Activated T-helper 2 cell treated with anti-CD3 and anti-CD28 coated beads, Interferon-gamma antibody, Interleukin-2, Interleukin-4, amounts not matched to agents 10 μg/mL and 5 μg/mL and 100 μg/mL, durations not matched to agents 14 hours and 24 hours and 36 hours (primary cell): Measurements from ENCODE around the gene FAM222A. TPM values are rescaled to one million over a fixed set of nuclear protein-coding genes. Genes with fewer than 3 reads are reported as not detected.

Source experiments
- DNase-seq: peaks from one replicate; pipeline ENCODE4 v3.0.0; 2021; ENCODE audit warnings: low spot score
- H3K27ac Mint-ChIP-seq: one replicate; pipeline ENCODE4 v1.8.0; 2021; ENCODE audit warnings: mixed read lengths
- H3K27me3 Mint-ChIP-seq: one replicate; pipeline ENCODE4 v1.8.0; 2021; ENCODE audit warnings: low read depth, mixed read lengths
- H3K36me3 Mint-ChIP-seq: one replicate; pipeline ENCODE4 v1.8.0; 2021; ENCODE audit warnings: low read depth, mixed read lengths
- H3K4me1 Mint-ChIP-seq: one replicate; pipeline ENCODE4 v1.8.0; 2021; ENCODE audit warnings: low read depth, mixed read lengths
- H3K4me3 Mint-ChIP-seq: one replicate; pipeline ENCODE4 v1.8.0; 2021; ENCODE audit warnings: low read depth, mild to moderate bottlenecking, moderate library complexity, mixed read lengths
- H3K9me3 Mint-ChIP-seq: one replicate; pipeline ENCODE4 v1.8.0; 2021; ENCODE audit warnings: mixed read lengths
- intact Hi-C: fragments of 100-400 bp; cut with micrococcal nuclease; formaldehyde crosslinking; loops from one replicate; pipeline ENCODE4 v1.15.1; 2023
- total RNA-seq: library from RNA; stranded (reverse); gene quantifications from 2 replicates; pipeline ENCODE4 v1.2.3, GENCODE V29; 2022

Gene FAM222A
- total RNA-seq, 1 donor from 2014 or later: 1.6 TPM

GRCh38 chr12:109741970-109742703 is 28.5 kb downstream of the FAM222A start:
- no peaks in the 10 kb centered on the region for H3K9me3 Mint-ChIP-seq

GRCh38 chr12:109743076-109743910 is 29.7 kb downstream of the FAM222A start:
- Mint-ChIP-seq H3K36me3 (no peaks in the 10 kb centered on the region), H3K4me3 (no peak overlapping the region), H3K27ac (no peak overlapping the region), H3K27me3 (peaks cover 7% of the 10 kb centered on the region), H3K4me1 (no peaks in the 10 kb centered on the region), H3K9me3 (no peaks in the 10 kb centered on the region)
- intact Hi-C loops: no loop called here
- no peak for DNase-seq

More at GRCh38 chr12:109741970-109742703, 28.5 kb downstream of the FAM222A start:
- Mint-ChIP-seq H3K27ac (no peak overlapping the region), H3K36me3 (no peaks in the 10 kb centered on the region), H3K4me3 (no peak overlapping the region), H3K4me1 (no peaks in the 10 kb centered on the region), H3K27me3 (peaks cover 3% of the 10 kb centered on the region)
- intact Hi-C loops: no loop called here
- no peak for DNase-seq

GRCh38 chr12:109744026-109744425 is 30.4 kb downstream of the FAM222A start:
- intact Hi-C loops: no loop called here
- no peak for DNase-seq
- Mint-ChIP-seq H3K27me3 (peaks cover 7% of the 10 kb centered on the region), H3K4me1 (no peaks in the 10 kb centered on the region), H3K4me3 (no peak overlapping the region), H3K36me3 (no peaks in the 10 kb centered on the region), H3K9me3 (no peaks in the 10 kb centered on the region), H3K27ac (no peak overlapping the region)

- Mint-ChIP-seq H3K4me3 (no peak overlapping the region), H3K9me3 (no peaks in the 10 kb centered on the region), H3K4me1 (no peaks in the 10 kb centered on the region), H3K27me3 (peaks cover 11% of the 10 kb centered on the region), H3K27ac (no peak overlapping the region), H3K36me3 (no peaks in the 10 kb centered on the region)
- intact Hi-C loops: no loop called here
- no peak for DNase-seq
Observed at GRCh38 chr12:109744986-109745942, 31.6 kb downstream of the FAM222A start.

- no peak for DNase-seq
- intact Hi-C loops: no loop called here
Observed at GRCh38 chr12:109752117-109753053, 38.8 kb downstream of the FAM222A start.

GRCh38 chr12:109753054-109753401 is 39.4 kb downstream of the FAM222A start:
- intact Hi-C loops: no loop called here
- H3K27ac Mint-ChIP-seq: no peak overlapping the region
- no peak for DNase-seq
- no peak overlapping the region for H3K4me3 Mint-ChIP-seq
- H3K27me3 Mint-ChIP-seq: peaks cover 16% of the 10 kb centered on the region
- H3K9me3 Mint-ChIP-seq: peaks cover 16% of the 10 kb centered on the region
- no peaks in the 10 kb centered on the region for H3K36me3 Mint-ChIP-seq
- no peaks in the 10 kb centered on the region for H3K4me1 Mint-ChIP-seq

More at GRCh38 chr12:109752117-109753053, 38.8 kb downstream of the FAM222A start:
- Mint-ChIP-seq H3K36me3 (no peaks in the 10 kb centered on the region), H3K9me3 (peaks cover 16% of the 10 kb centered on the region), H3K27me3 (peaks cover 18% of the 10 kb centered on the region), H3K4me1 (no peaks in the 10 kb centered on the region), H3K27ac (no peak overlapping the region), H3K4me3 (no peak overlapping the region)

GRCh38 chr12:109753959-109754358 is 40.3 kb downstream of the FAM222A start:
- intact Hi-C loops: no loop called here
- H3K4me3 Mint-ChIP-seq: no peak overlapping the region
- H3K9me3 Mint-ChIP-seq: peaks cover 16% of the 10 kb centered on the region
- no peak for DNase-seq
- H3K4me1 Mint-ChIP-seq: no peaks in the 10 kb centered on the region
- H3K36me3 Mint-ChIP-seq: no peaks in the 10 kb centered on the region
- peaks cover 16% of the 10 kb centered on the region for H3K27me3 Mint-ChIP-seq
- H3K27ac Mint-ChIP-seq: no peak overlapping the region

- H3K27ac Mint-ChIP-seq: no peak overlapping the region
- intact Hi-C loops: no loop called here
- no peaks in the 10 kb centered on the region for H3K36me3 Mint-ChIP-seq
- H3K9me3 Mint-ChIP-seq: peaks cover 16% of the 10 kb centered on the region
- H3K4me1 Mint-ChIP-seq: no peaks in the 10 kb centered on the region
- no peak for DNase-seq
- no peak overlapping the region for H3K4me3 Mint-ChIP-seq
- peaks cover 2% of the 10 kb centered on the region for H3K27me3 Mint-ChIP-seq
Observed at GRCh38 chr12:109756457-109756856, 42.8 kb downstream of the FAM222A start.

- DNase-seq: no peak
- no peaks in the 10 kb centered on the region for H3K36me3 Mint-ChIP-seq
- H3K9me3 Mint-ChIP-seq: peaks cover 16% of the 10 kb centered on the region
- no peaks in the 10 kb centered on the region for H3K4me1 Mint-ChIP-seq
- intact Hi-C loops: no loop called here
- H3K27me3 Mint-ChIP-seq: peaks cover 2% of the 10 kb centered on the region
- H3K27ac Mint-ChIP-seq: no peak overlapping the region
- H3K4me3 Mint-ChIP-seq: no peak overlapping the region
Observed at GRCh38 chr12:109757671-109758265, 44.1 kb downstream of the FAM222A start.

GRCh38 chr12:109758426-109759420 is 45.1 kb downstream of the FAM222A start:
- Mint-ChIP-seq H3K4me1 (no peaks in the 10 kb centered on the region), H3K27ac (no peak overlapping the region), H3K4me3 (no peak overlapping the region), H3K36me3 (no peaks in the 10 kb centered on the region), H3K27me3 (peaks cover 2% of the 10 kb centered on the region), H3K9me3 (peaks cover 20% of the 10 kb centered on the region)
- intact Hi-C loops: no loop called here
- no peak for DNase-seq

- Mint-ChIP-seq H3K4me1 (no peaks in the 10 kb centered on the region), H3K27me3 (peaks cover 2% of the 10 kb centered on the region), H3K27ac (no peak overlapping the region), H3K4me3 (no peak overlapping the region), H3K9me3 (peaks cover 20% of the 10 kb centered on the region), H3K36me3 (no peaks in the 10 kb centered on the region)
- DNase-seq: no peak
- intact Hi-C loops: no loop called here
Observed at GRCh38 chr12:109759595-109759994, 46.0 kb downstream of the FAM222A start.
